Body of pancreas (tissue), 4 donors: ENCODE measurements around the gene HASPIN. TPM values are rescaled to one million over a fixed set of nuclear protein-coding genes. Genes with fewer than 3 reads are reported as not detected.

Source experiments
- ATAC-seq: fragments of 150-250 bp; one replicate; pipeline ENCODE4 v1.9.1; 2016
- DNase-seq, 4 donors: peaks; one replicate each; pipeline ENCODE4 v3.0.0-alpha.2; 2019
- H3K27ac ChIP-seq, 4 donors: fragments of 200-600 bp; sonication (generic); 1 replicate in 3 of 4; 2 replicates in 1 of 4; pipeline versions ENCODE4 v1.5.1 to v1.6.1; 2016 to 2019; ENCODE audit warnings: mild to moderate bottlenecking in 1 of 4, mixed read lengths in 1 of 4, moderate library complexity in 1 of 4
- H3K27me3 ChIP-seq, 2 donors: fragments of 200-600 bp; sonication (generic); one replicate each; pipeline ENCODE4 v1.6.0; 2016; ENCODE audit warnings: mild to moderate bottlenecking in 1 of 2
- H3K36me3 ChIP-seq, 2 donors: fragments of 200-600 bp; sonication (generic); replicated peaks in 1 of 2; 2 replicates each; pipeline ENCODE4 v1.5.1; 2016; ENCODE audit warnings: low read depth in 2 of 2; ENCODE audit not compliant: insufficient read depth in 1 of 2
- H3K4me1 ChIP-seq: fragments of 200-600 bp; sonication (generic); one replicate; pipeline ENCODE4 v1.6.0; 2016
- H3K4me3 ChIP-seq, 2 donors: fragments of 200-600 bp; sonication (generic); 1 replicate in 1 of 2; 2 replicates in 1 of 2; pipeline ENCODE4 v1.5.1; 2016 to 2019
- H3K9me3 ChIP-seq, 3 donors: fragments of 200-600 bp; sonication (generic); 1 replicate in 2 of 3; 2 replicates in 1 of 3; pipeline ENCODE4 v1.5.1; 2016
- POLR2A ChIP-seq, 3 donors: fragments of 450-650 bp; IDR thresholded peaks; one replicate each; pipeline ENCODE4 v1.6.1; 2016; ENCODE audit warnings: antibody characterized with exemption in 3 of 3, mild to moderate bottlenecking in 2 of 3
- WGBS, 2 donors: methylation state at CpG; one replicate each; pipeline ENCODE4 v1.1.5; 2017; 5-methylcytosine and 5-hydroxymethylcytosine counted together
- intact Hi-C: fragments of 100-400 bp; cut with DNase I; formaldehyde crosslinking; loops from one replicate; pipeline ENCODE4 v1.15.1; 2023
- total RNA-seq, 2 donors: library from RNA; depleted of rRNA; stranded (reverse); fragments of >200 nt; gene quantifications; one replicate each; pipeline ENCODE4 v1.1.0, GENCODE V29; 2016
- TF ChIP-seq, protein P1 (sequence below), 7 experiments: fragments of 450-650 bp in 4 of 7; fragments of 200-600 bp in 3 of 7; sonication (generic) in 3 of 7; IDR thresholded peaks; one replicate each; pipeline ENCODE4 v1.5.1; 2016 to 2019; ENCODE audit warnings: antibody characterized with exemption in 7 of 7

The HASPIN gene
- total RNA-seq, 2 donors from 2014 or later: not detected

DNA sequence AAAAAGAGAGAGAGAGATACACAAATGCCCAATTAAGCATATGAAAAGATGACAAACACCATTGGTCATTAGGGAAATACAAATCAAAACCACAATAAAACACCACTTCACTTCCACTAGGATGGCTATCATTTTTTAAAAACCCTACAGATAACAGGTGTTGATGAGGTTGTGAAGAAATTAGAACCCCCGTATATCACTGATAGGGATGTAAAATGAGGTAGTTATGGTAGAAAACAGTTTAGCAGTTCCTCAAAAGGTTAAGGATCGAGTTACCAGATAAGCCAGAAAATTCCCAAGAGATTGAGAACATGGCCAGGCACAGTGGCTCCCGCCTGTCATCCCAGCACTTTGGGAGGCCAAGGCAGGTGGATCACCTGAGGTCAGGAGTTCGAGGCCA, 30.6 kb upstream of the HASPIN start:
- DNase-seq: no peak
- Histone ChIP-seq H3K27ac (no peak overlapping the region), H3K4me3 (no peak overlapping the region), H3K36me3 (no peaks in the 10 kb centered on the region), H3K4me1 (peaks cover 15% of the 10 kb centered on the region), H3K9me3 (no peaks in the 10 kb centered on the region), H3K27me3 (peaks cover 0 to 4% of the 10 kb centered on the region in 2 donors)
- TF ChIP-seq, protein P1, sequence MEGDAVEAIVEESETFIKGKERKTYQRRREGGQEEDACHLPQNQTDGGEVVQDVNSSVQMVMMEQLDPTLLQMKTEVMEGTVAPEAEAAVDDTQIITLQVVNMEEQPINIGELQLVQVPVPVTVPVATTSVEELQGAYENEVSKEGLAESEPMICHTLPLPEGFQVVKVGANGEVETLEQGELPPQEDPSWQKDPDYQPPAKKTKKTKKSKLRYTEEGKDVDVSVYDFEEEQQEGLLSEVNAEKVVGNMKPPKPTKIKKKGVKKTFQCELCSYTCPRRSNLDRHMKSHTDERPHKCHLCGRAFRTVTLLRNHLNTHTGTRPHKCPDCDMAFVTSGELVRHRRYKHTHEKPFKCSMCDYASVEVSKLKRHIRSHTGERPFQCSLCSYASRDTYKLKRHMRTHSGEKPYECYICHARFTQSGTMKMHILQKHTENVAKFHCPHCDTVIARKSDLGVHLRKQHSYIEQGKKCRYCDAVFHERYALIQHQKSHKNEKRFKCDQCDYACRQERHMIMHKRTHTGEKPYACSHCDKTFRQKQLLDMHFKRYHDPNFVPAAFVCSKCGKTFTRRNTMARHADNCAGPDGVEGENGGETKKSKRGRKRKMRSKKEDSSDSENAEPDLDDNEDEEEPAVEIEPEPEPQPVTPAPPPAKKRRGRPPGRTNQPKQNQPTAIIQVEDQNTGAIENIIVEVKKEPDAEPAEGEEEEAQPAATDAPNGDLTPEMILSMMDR (IDR thresholded peaks at IDR 0.05): no peak
- no peak for TF ChIP-seq POLR2A (IDR thresholded peaks at IDR 0.05)
- 38 to 41% methylated on average over 4 of the region's 4 CpGs for WGBS, 2 donors
- intact Hi-C loops: no loop called here
- ATAC-seq: no peak

DNA sequence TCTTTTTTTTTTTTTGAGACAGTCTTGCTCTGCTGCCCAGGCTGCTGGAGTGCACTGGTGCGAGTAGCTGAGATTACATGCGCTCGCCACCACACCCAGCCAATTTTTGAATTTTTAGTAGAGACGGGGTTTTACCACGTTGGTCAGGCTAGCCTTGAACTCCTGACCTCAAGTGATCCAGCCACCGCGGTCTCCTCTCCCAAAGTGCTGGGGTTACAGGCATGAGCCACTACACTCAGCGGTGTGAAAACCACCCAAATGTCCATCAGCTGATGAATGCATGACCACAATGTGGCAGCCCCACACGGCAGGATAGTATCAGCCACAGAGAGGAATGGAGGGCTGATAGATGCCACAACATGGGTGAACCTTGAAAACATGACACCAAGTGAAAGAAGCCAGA, 29.9 kb upstream of the HASPIN start:
- Histone ChIP-seq H3K9me3 (no peaks in the 10 kb centered on the region), H3K36me3 (no peaks in the 10 kb centered on the region), H3K4me1 (peaks cover 15% of the 10 kb centered on the region), H3K27me3 (peaks cover 0 to 4% of the 10 kb centered on the region in 2 donors), H3K27ac (no peak overlapping the region), H3K4me3 (no peak overlapping the region)
- 66 to 70% methylated on average over 9 of the region's 9 CpGs for WGBS, 2 donors
- ATAC-seq (no peak), DNase-seq (no peak)
- TF ChIP-seq POLR2A (IDR thresholded peaks at IDR 0.05): no peak
- TF ChIP-seq, protein P1 (IDR thresholded peaks at IDR 0.05): no peak
- intact Hi-C loops: no loop called here

DNA sequence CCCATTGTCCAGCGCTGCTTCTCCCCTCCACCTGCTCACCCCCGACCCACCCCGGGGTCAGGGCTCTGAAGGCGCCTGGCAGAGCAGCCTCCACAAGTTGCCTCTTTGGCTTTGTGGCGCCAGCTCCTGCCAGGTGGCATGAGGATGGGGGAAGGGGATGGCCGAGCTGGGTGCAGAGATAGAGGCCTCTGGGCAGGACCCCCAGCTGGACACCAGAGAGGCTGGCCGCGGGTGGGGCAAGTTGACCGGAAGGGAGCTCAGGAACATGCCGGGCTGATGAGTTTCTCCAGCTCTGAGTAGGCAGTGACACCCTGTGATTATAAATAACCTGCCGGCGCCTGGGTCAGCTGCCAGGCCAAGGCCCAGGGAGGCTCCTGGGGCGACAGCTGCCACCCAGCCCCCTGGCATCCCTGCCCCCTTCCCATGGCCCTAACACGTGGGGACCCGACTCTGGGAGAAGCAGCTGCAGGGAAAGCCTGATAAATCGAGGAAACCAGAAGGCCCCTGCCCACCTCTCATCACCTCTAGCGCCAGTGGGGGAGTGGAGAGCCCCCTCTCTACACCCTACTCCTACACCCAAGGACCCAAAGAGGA, 28.5 kb upstream of the HASPIN start:
- Histone ChIP-seq H3K27ac (no peak overlapping the region), H3K36me3 (no peaks in the 10 kb centered on the region), H3K27me3 (peaks cover 0 to 4% of the 10 kb centered on the region in 2 donors), H3K4me1 (peaks cover 15% of the 10 kb centered on the region), H3K9me3 (no peaks in the 10 kb centered on the region), H3K4me3 (no peak overlapping the region)
- TF ChIP-seq, protein P1 (IDR thresholded peaks at IDR 0.05): no peak
- TF ChIP-seq POLR2A (IDR thresholded peaks at IDR 0.05): no peak
- ATAC-seq (no peak), DNase-seq (peak in 1 of 4 donors; percentile 15)
- intact Hi-C loops: no loop called here
- WGBS, 2 donors: 12 to 20% methylated on average over 8 to 17 of the region's 17 CpGs

DNA sequence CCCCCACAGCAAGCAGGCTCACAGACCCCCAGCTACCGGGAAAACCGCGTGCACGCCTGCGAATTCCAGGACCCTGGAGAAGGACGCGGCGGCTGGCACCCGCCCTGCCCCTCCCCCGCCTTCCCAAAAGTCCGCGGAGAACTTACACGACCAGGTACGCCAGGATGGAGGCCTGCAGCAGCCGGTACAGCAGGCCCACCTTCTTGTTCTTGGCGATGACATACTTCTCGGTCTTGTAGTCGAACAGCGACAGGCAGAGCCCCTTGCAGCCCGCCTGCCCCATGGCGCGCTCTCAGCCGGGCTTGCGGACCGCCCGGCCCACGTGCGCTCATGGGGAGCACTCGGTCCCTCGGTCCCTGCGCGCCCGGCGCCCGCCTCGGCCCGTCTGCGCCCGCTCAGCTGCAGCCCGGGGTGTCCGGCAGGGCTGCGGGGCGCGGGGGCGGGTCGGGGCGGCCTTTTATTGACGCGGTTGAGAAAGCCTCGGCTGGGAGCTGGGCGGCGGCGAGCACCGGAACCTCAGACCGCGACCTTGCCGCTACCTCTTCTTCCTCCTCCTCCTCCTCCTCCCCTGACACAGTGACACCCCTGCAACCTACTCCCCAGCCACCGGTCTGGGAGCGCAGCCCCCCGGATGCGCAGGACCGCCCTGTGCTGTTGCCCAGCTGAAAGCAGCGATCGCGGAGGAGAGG, 27.8 kb upstream of the HASPIN start, which contains the start of gene P2RX5:
TSS of gene P2RX5 (minus strand) at position 433 of the 689 bp plus-strand sequence. CDS start at position 283, 150 bp downstream.
- ATAC-seq: peak; percentile 59
- intact Hi-C loops: no loop called here
- peak in 2 of 4 donors; percentile 10 to 27 for DNase-seq
- peak within 1 kb of the TSS in 1 of 2 donors; percentile 18 for H3K4me3 ChIP-seq
- peaks cover 15% of the 10 kb centered on the region for H3K4me1 ChIP-seq
- TF ChIP-seq, protein P1 (IDR thresholded peaks at IDR 0.05): no peak
- TF ChIP-seq POLR2A (IDR thresholded peaks at IDR 0.05): no peak
- H3K27ac ChIP-seq: no peak within 1 kb of the TSS
- 1 to 2% methylated on average over 15 to 34 of the region's 65 CpGs for WGBS, 2 donors
- no peaks in the 10 kb centered on the region for H3K36me3 ChIP-seq
- no peaks in the 10 kb centered on the region for H3K9me3 ChIP-seq
- peaks cover 0 to 4% of the 10 kb centered on the region in 2 donors for H3K27me3 ChIP-seq
